ENCODE data around the gene SETD7.

DNA sequence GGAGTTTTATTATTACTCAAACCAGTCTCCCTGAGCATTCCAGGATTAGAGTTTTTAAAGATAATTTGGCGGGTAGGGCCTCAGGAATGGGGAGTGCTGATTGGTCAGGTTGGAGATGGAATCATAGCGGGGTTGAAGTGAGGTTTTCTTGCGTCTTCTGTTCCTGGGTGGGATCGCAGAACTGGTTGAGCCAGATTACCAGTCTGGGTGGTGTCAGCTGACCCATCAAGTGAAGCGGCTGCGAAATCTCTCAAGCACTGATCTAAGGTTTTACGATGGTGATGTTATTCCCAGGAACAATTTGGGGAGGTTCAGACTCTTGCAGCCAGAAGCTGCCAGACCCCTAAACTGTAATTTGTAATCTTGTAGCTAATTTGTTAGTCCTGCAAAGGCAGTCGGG lies 25.1 kb upstream of the SETD7 start:
- TF ChIP-seq, protein P1, sequence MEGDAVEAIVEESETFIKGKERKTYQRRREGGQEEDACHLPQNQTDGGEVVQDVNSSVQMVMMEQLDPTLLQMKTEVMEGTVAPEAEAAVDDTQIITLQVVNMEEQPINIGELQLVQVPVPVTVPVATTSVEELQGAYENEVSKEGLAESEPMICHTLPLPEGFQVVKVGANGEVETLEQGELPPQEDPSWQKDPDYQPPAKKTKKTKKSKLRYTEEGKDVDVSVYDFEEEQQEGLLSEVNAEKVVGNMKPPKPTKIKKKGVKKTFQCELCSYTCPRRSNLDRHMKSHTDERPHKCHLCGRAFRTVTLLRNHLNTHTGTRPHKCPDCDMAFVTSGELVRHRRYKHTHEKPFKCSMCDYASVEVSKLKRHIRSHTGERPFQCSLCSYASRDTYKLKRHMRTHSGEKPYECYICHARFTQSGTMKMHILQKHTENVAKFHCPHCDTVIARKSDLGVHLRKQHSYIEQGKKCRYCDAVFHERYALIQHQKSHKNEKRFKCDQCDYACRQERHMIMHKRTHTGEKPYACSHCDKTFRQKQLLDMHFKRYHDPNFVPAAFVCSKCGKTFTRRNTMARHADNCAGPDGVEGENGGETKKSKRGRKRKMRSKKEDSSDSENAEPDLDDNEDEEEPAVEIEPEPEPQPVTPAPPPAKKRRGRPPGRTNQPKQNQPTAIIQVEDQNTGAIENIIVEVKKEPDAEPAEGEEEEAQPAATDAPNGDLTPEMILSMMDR (IDR thresholded peaks at IDR 0.05), result no peak
- no peak for TF ChIP-seq POLR2A (IDR thresholded peaks at IDR 0.05)

Measured in Peyer's patch (tissue), 4 donors.